H9 (cell line): ENCODE data around the gene RPS8. TPM values are rescaled to one million over a fixed set of nuclear protein-coding genes. Genes with fewer than 3 reads are reported as not detected.

Experiments used
- DNase-seq: peaks from one replicate; pipeline ENCODE4 v3.0.0-alpha.2; 2017
- H2AFZ ChIP-seq: one replicate; pipeline ENCODE4 v1.6.1; 2013; ENCODE audit warnings: mild to moderate bottlenecking, low read length, control low read depth, moderate library complexity
- H2AK5ac ChIP-seq: 2 replicates; pipeline ENCODE4 v1.6.1; 2013; ENCODE audit warnings: low read length, control low read depth, mixed read lengths; ENCODE audit not compliant: insufficient read length
- H2BK120ac ChIP-seq: one replicate; pipeline ENCODE4 v1.6.1; 2013; ENCODE audit warnings: low read depth, mild to moderate bottlenecking, low read length, control low read depth, inconsistent platforms; ENCODE audit not compliant: poor library complexity, severe bottlenecking
- H2BK12ac ChIP-seq: 2 replicates; pipeline ENCODE4 v1.6.1; 2013; ENCODE audit warnings: low read length, control low read depth, mixed read lengths, low read depth; ENCODE audit not compliant: insufficient read length
- H2BK15ac ChIP-seq: 2 replicates; pipeline ENCODE4 v1.6.1; 2013; ENCODE audit warnings: low read depth, low read length, control low read depth
- H2BK20ac ChIP-seq: one replicate; pipeline ENCODE4 v1.6.1; 2013; ENCODE audit warnings: low read depth, mild to moderate bottlenecking, low read length, control low read depth, inconsistent platforms; ENCODE audit not compliant: poor library complexity, severe bottlenecking
- H2BK5ac ChIP-seq: 2 replicates; pipeline ENCODE4 v1.6.1; 2013; ENCODE audit warnings: low read length, control low read depth, mixed read lengths; ENCODE audit not compliant: insufficient read length
- H3K14ac ChIP-seq: 2 replicates; pipeline ENCODE4 v1.6.1; 2013; ENCODE audit warnings: low read length, control low read depth; ENCODE audit not compliant: insufficient read depth
- H3K18ac ChIP-seq: 2 replicates; pipeline ENCODE4 v1.6.1; 2013; ENCODE audit warnings: low read depth, mild to moderate bottlenecking, mixed read lengths, low read length, control low read depth; ENCODE audit not compliant: insufficient read length
- H3K23ac ChIP-seq: 2 replicates; pipeline ENCODE4 v1.6.1; 2013; ENCODE audit warnings: low read length, control low read depth, mixed read lengths, low read depth; ENCODE audit not compliant: insufficient read length
- H3K23me2 ChIP-seq: 2 replicates; pipeline ENCODE4 v1.6.1; 2013; ENCODE audit warnings: low read depth, mild to moderate bottlenecking, mixed read lengths, low read length, control low read depth; ENCODE audit not compliant: insufficient read length, poor library complexity, severe bottlenecking
- H3K27ac ChIP-seq: 2 replicates; pipeline ENCODE4 v1.5.1; 2013; ENCODE audit warnings: low read length, control low read depth, mixed read lengths, low read depth; ENCODE audit not compliant: insufficient read length
- H3K27me3 ChIP-seq: 2 replicates; pipeline ENCODE4 v1.6.1; 2013; ENCODE audit warnings: low read length, control low read depth, inconsistent platforms; ENCODE audit not compliant: insufficient read depth
- H3K4ac ChIP-seq: 2 replicates; pipeline ENCODE4 v1.6.1; 2013; ENCODE audit warnings: low read depth, mild to moderate bottlenecking, control low read depth, inconsistent platforms, low read length, moderate library complexity
- H3K4me1 ChIP-seq: 2 replicates; pipeline ENCODE4 v1.6.1; 2013; ENCODE audit warnings: low read length, control low read depth, inconsistent platforms; ENCODE audit not compliant: insufficient read depth
- H3K4me2 ChIP-seq: 2 replicates; pipeline ENCODE4 v1.6.1; 2013; ENCODE audit warnings: low read length, control low read depth, mixed read lengths; ENCODE audit not compliant: insufficient read length, insufficient read depth
- H3K56ac ChIP-seq: 2 replicates; pipeline ENCODE4 v1.6.1; 2013; ENCODE audit warnings: low read depth, mild to moderate bottlenecking, mixed read lengths, low read length, control low read depth; ENCODE audit not compliant: insufficient read length
- H3K79me1 ChIP-seq: 2 replicates; pipeline ENCODE4 v1.6.1; 2013; ENCODE audit warnings: low read depth, mild to moderate bottlenecking, moderate library complexity, low read length, control low read depth, inconsistent platforms; ENCODE audit not compliant: insufficient read depth, poor library complexity, severe bottlenecking
- H3K79me2 ChIP-seq: 2 replicates; pipeline ENCODE4 v1.6.1; 2013; ENCODE audit warnings: low read length, control low read depth, inconsistent platforms; ENCODE audit not compliant: insufficient read depth
- H3K9ac ChIP-seq: 2 replicates; pipeline ENCODE4 v1.6.1; 2013; ENCODE audit warnings: low read length, control low read depth, mixed read lengths; ENCODE audit not compliant: insufficient read length; ENCODE audit errors: extremely low read depth
- H3K9me3 ChIP-seq: one replicate; pipeline ENCODE4 v1.6.1; 2013; ENCODE audit warnings: low read depth, low read length, inconsistent platforms; ENCODE audit not compliant: control insufficient read depth
- H3T11ph ChIP-seq: one replicate; pipeline ENCODE4 v1.6.1; 2013; ENCODE audit warnings: mild to moderate bottlenecking, low read length, control low read depth, inconsistent platforms
- H4K20me1 ChIP-seq: one replicate; pipeline ENCODE4 v1.6.1; 2013; ENCODE audit not compliant: control insufficient read depth, insufficient read length, insufficient read depth
- H4K5ac ChIP-seq: 2 replicates; pipeline ENCODE4 v1.6.1; 2013; ENCODE audit warnings: low read depth, mild to moderate bottlenecking, mixed read lengths, low read length, control low read depth; ENCODE audit not compliant: insufficient read length
- H4K8ac ChIP-seq: replicated peaks from 2 replicates; pipeline ENCODE4 v1.6.1; 2013; ENCODE audit warnings: low read length, control low read depth, mixed read lengths, low read depth; ENCODE audit not compliant: insufficient read length
- H4K91ac ChIP-seq: 2 replicates; pipeline ENCODE4 v1.6.1; 2013; ENCODE audit warnings: low read depth, mild to moderate bottlenecking, moderate library complexity, mixed read lengths, low read length, control low read depth; ENCODE audit not compliant: insufficient read length
- H3K27ac Mint-ChIP-seq, 3 experiments: 2 replicates in 2 of 3; 3 replicates in 1 of 3; pipeline ENCODE4 v1.8.0; 2020 to 2021; ENCODE audit warnings: mixed read lengths in 3 of 3, mild to moderate bottlenecking in 1 of 3, moderate library complexity in 1 of 3
- H3K27me3 Mint-ChIP-seq: 2 replicates; pipeline ENCODE4 v1.8.0; 2021; ENCODE audit warnings: low read depth, mild to moderate bottlenecking, moderate library complexity, mixed read lengths
- H3K36me3 Mint-ChIP-seq, 3 experiments: 2 replicates in 2 of 3; 3 replicates in 1 of 3; pipeline ENCODE4 v1.8.0; 2020 to 2021; ENCODE audit warnings: low read depth in 3 of 3, mixed read lengths in 3 of 3; ENCODE audit not compliant: insufficient read depth in 1 of 3
- H3K4me1 Mint-ChIP-seq, 2 experiments: 2 replicates each; pipeline ENCODE4 v1.8.0; 2020; ENCODE audit warnings: mixed read lengths in 2 of 2
- H3K4me3 Mint-ChIP-seq, 2 experiments: 2 replicates in 1 of 2; 3 replicates in 1 of 2; pipeline ENCODE4 v1.8.0; 2020 to 2021; ENCODE audit warnings: mild to moderate bottlenecking in 2 of 2, mixed read lengths in 2 of 2, moderate library complexity in 1 of 2
- H3K9me3 Mint-ChIP-seq, 2 experiments: 2 replicates in 1 of 2; 3 replicates in 1 of 2; pipeline ENCODE4 v1.8.0; 2020; ENCODE audit warnings: mild to moderate bottlenecking in 2 of 2, mixed read lengths in 2 of 2, moderate library complexity in 1 of 2
- WGBS: extraction: QIAGEN DNeasy Blood & Tissue Kit; methylation state at CpG from one replicate; pipeline ENCODE4 v1.1.7; 2013; ENCODE audit warnings: missing lambda C conversion rate, low lambda C conversion rate, mixed read lengths; ENCODE audit not compliant: insufficient read length; ENCODE audit errors: extremely low coverage; 5-methylcytosine and 5-hydroxymethylcytosine counted together
- total RNA-seq: library from RNA; stranded (reverse); gene quantifications from 2 replicates; pipeline ENCODE4 v1.2.1, GENCODE V29; 2021
- TF ChIP-seq, protein P1 (sequence below): fragments of 200-600 bp; sonication (generic); conservative IDR thresholded peaks from 3 replicates; pipeline ENCODE4 v1.8.0; 2021; ENCODE audit warnings: antibody characterized with exemption, mild to moderate bottlenecking

Gene RPS8
- total RNA-seq, 1 experiment from 2014 or later = 2,591 TPM

DNA sequence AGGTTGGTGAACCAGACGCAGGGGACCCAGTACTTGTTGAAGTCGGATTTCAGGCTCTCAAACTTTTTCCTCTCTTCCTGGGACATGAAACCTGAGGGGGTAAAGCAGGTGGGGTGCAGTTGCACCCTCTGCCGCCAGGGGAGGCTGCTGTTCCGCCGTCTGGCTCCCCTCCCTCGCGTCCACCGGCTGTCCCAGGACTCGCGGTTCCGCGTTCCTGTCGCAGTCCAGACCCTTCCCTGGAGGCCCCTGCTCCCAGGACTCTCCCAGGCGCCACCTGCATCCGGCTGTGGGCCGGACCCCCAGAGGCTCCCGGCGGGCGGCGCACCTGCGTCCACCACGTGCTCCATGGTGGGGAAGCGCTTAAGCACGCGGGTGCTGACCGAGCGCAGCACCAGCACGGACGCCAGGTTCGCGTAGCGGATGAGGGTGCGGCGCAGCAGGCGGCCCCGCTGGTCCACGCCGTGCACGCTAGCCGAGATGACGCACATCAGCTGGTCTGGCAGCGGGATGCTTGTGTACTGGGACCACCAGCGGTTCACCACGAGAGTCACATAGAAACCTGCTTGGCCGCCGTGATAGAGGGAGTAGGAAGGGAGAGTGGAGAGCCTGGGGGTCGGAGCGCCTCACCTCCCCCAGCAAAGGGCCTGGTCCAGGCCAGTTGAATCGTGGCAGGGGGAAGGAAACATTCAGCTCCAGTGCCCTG lies 10.9 kb downstream of the RPS8 start:
- peak overlapping the region; percentile 20 for H3K9ac ChIP-seq
- H2AFZ ChIP-seq = no peak overlapping the region

More for the DNA sequence above, 10.9 kb downstream of the RPS8 start:
- H3K36me3 Mint-ChIP-seq = peaks cover 0 to 12% (median 5%) of the 10 kb centered on the region in 3 experiments; a peak in 5 of 7 replicates
- TF ChIP-seq, protein P1, sequence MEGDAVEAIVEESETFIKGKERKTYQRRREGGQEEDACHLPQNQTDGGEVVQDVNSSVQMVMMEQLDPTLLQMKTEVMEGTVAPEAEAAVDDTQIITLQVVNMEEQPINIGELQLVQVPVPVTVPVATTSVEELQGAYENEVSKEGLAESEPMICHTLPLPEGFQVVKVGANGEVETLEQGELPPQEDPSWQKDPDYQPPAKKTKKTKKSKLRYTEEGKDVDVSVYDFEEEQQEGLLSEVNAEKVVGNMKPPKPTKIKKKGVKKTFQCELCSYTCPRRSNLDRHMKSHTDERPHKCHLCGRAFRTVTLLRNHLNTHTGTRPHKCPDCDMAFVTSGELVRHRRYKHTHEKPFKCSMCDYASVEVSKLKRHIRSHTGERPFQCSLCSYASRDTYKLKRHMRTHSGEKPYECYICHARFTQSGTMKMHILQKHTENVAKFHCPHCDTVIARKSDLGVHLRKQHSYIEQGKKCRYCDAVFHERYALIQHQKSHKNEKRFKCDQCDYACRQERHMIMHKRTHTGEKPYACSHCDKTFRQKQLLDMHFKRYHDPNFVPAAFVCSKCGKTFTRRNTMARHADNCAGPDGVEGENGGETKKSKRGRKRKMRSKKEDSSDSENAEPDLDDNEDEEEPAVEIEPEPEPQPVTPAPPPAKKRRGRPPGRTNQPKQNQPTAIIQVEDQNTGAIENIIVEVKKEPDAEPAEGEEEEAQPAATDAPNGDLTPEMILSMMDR = peak; percentile 100
- peaks cover 9% of the 10 kb centered on the region for H3K23me2 ChIP-seq
- H3K14ac ChIP-seq = peak overlapping the region; percentile 59
- peaks cover 26 to 36% of the 10 kb centered on the region in 2 experiments for H3K4me1 Mint-ChIP-seq
- no peak overlapping the region for H2BK15ac ChIP-seq
- H3T11ph ChIP-seq = no peak overlapping the region
- peak overlapping the region; percentile 51 for H3K4me2 ChIP-seq
- peak overlapping the region; percentile 56 to 76 for H3K4me3 Mint-ChIP-seq
- H3K27ac Mint-ChIP-seq = no peak overlapping the region; a peak in 1 of 7 replicates
- H3K27me3 ChIP-seq = no peaks in the 10 kb centered on the region
- H3K79me2 ChIP-seq = no peaks in the 10 kb centered on the region
- no peak overlapping the region for H2BK5ac ChIP-seq
- H3K9me3 ChIP-seq = no peaks in the 10 kb centered on the region
- H2AK5ac ChIP-seq = no peak overlapping the region
- H2BK20ac ChIP-seq = no peak overlapping the region
- H3K23ac ChIP-seq = no peak overlapping the region
- no peak overlapping the region for H3K4ac ChIP-seq
- no peaks in the 10 kb centered on the region for H4K20me1 ChIP-seq
- no peaks in the 10 kb centered on the region; a peak in 1 of 5 replicates for H3K9me3 Mint-ChIP-seq
- H2BK120ac ChIP-seq = no peak overlapping the region
- H3K56ac ChIP-seq = no peak overlapping the region
- peak; percentile 88 for DNase-seq
- no peak overlapping the region for H2BK12ac ChIP-seq
- no CpG with 5 or more reads among the region's 49 CpGs for WGBS
- H4K91ac ChIP-seq = no peak overlapping the region
- H3K79me1 ChIP-seq = no peaks in the 10 kb centered on the region
- peaks cover 12% of the 10 kb centered on the region for H3K27me3 Mint-ChIP-seq
- no peak overlapping the region for H4K5ac ChIP-seq
- H4K8ac ChIP-seq = no peak overlapping the region
- peak overlapping the region; percentile 58 for H3K18ac ChIP-seq
- H3K4me1 ChIP-seq = no peaks in the 10 kb centered on the region
- no peak overlapping the region for H3K27ac ChIP-seq
